SK-N-SH (cell line): ENCODE measurements around the gene SH3RF1. TPM values are rescaled to one million over a fixed set of nuclear protein-coding genes. Genes with fewer than 3 reads are reported as not detected.

Experiments
- CTCF ChIA-PET: fragments of 300-600, 350-600 bp; formaldehyde crosslinking; extraction: SDS; loops from one replicate; lab custom pipeline; 2021; lab: Yijun Ruan, JAX
- POLR2A ChIA-PET: fragments of 350-600 bp; sonication (Branson Sonifier 250); formaldehyde crosslinking; extraction: SDS; loops from one replicate; lab custom pipeline; 2020; ENCODE audit warnings: antibody characterized with exemption, inconsistent platforms; lab: Yijun Ruan, JAX
- DNase-seq: peaks from one replicate; pipeline ENCODE4 v3.0.0; 2012
- H2AFZ ChIP-seq: fragments of 200-600 bp; sonication (generic); 2 replicates; pipeline ENCODE4 v1.8.1; 2016; ENCODE audit warnings: antibody characterized with exemption, mild to moderate bottlenecking, low read depth
- H3F3A ChIP-seq: fragments of 200-600 bp; sonication (generic); replicated peaks from 2 replicates; pipeline ENCODE3; 2016; ENCODE audit warnings: antibody characterized with exemption, mild to moderate bottlenecking; ENCODE audit not compliant: insufficient read depth
- H3K27ac ChIP-seq, 2 experiments: fragments of 200-500 bp in 1 of 2; fragments of 200-600 bp in 1 of 2; sonication (Bioruptor generic) in 1 of 2; sonication (generic), shearing (Covaris generic) in 1 of 2; 2 replicates each; pipeline versions ENCODE4 v1.5.1 to v1.6.1; 2014 to 2016; ENCODE audit warnings: low read depth in 2 of 2, inconsistent platforms in 1 of 2, low read length in 1 of 2, mild to moderate bottlenecking in 1 of 2, mixed read lengths in 1 of 2
- H3K27me3 ChIP-seq: fragments of 200-600 bp; sonication (generic), shearing (Covaris generic); 2 replicates; pipeline ENCODE4 v1.6.1; 2016; ENCODE audit warnings: mixed run types; ENCODE audit not compliant: insufficient read depth
- H3K36me3 ChIP-seq, 2 experiments: fragments of 200-500 bp in 1 of 2; fragments of 200-600 bp in 1 of 2; sonication (Bioruptor generic) in 1 of 2; sonication (generic) in 1 of 2; replicated peaks in 1 of 2; 2 replicates each; pipeline versions ENCODE3 to v1.5.1; 2014 to 2016; ENCODE audit warnings: low read length in 1 of 2, mild to moderate bottlenecking in 1 of 2; ENCODE audit not compliant: insufficient read depth in 2 of 2, control insufficient read depth in 1 of 2
- H3K4me1 ChIP-seq, 2 experiments: fragments of 200-500 bp in 1 of 2; fragments of 200-600 bp in 1 of 2; sonication (Bioruptor generic) in 1 of 2; sonication (generic), shearing (Covaris generic) in 1 of 2; 2 replicates each; pipeline versions ENCODE4 v1.5.1 to v1.6.1; 2014 to 2016; ENCODE audit warnings: low read depth in 1 of 2, low read length in 1 of 2, mixed run types in 1 of 2; ENCODE audit not compliant: insufficient read depth in 2 of 2, control insufficient read depth in 1 of 2
- H3K4me2 ChIP-seq: fragments of 200-600 bp; sonication (generic), shearing (Covaris generic); 2 replicates; pipeline ENCODE4 v1.6.1; 2017; ENCODE audit warnings: mixed run types
- H3K4me3 ChIP-seq, 2 experiments: fragments of 200-500 bp in 1 of 2; fragments of 200-600 bp in 1 of 2; sonication (Bioruptor generic) in 1 of 2; sonication (generic), shearing (Covaris generic) in 1 of 2; 2 replicates each; pipeline versions ENCODE4 v1.5.1 to v1.8.1; 2014 to 2016; ENCODE audit warnings: low read depth in 2 of 2, inconsistent platforms in 1 of 2, low read length in 1 of 2, mild to moderate bottlenecking in 1 of 2, mixed read lengths in 1 of 2, moderate library complexity in 1 of 2
- H3K79me2 ChIP-seq: fragments of 200-600 bp; sonication (generic); 2 replicates; pipeline ENCODE4 v1.8.1; 2017; ENCODE audit warnings: mild to moderate bottlenecking; ENCODE audit not compliant: insufficient read depth
- H3K9ac ChIP-seq: fragments of 200-600 bp; sonication (generic); 2 replicates; pipeline ENCODE4 v1.6.1; 2017; ENCODE audit warnings: mixed run types
- H3K9me2 ChIP-seq: fragments of 200-600 bp; sonication (generic); 2 replicates; pipeline ENCODE4 v1.6.1; 2017; ENCODE audit warnings: mixed run types
- H3K9me3 ChIP-seq: fragments of 200-600 bp; sonication (generic); 2 replicates; pipeline ENCODE4 v1.6.1; 2017; ENCODE audit warnings: mixed run types, mild to moderate bottlenecking, moderate library complexity
- H4K20me1 ChIP-seq: fragments of 200-600 bp; sonication (generic); 2 replicates; pipeline ENCODE4 v1.6.1; 2017; ENCODE audit warnings: mild to moderate bottlenecking, mixed run types; ENCODE audit not compliant: insufficient read depth
- CHD2 ChIP-seq: fragments of 150-350 bp; IDR thresholded peaks from 2 replicates; pipeline ENCODE4 v1.6.1; 2018; ENCODE audit warnings: low read length; ENCODE audit not compliant: partially characterized antibody
- FOSL2 ChIP-seq: IDR thresholded peaks from 2 replicates; pipeline ENCODE4 v1.4.0; 2012; ENCODE audit warnings: low read depth, mild to moderate bottlenecking, moderate library complexity, borderline replicate concordance
- MXI1 ChIP-seq: IDR thresholded peaks from 2 replicates; pipeline ENCODE4 v1.6.1; 2012; ENCODE audit warnings: mild to moderate bottlenecking, low read depth, low read length, improper control_type of control experiment
- NFIC ChIP-seq: IDR thresholded peaks from 2 replicates; pipeline ENCODE4 v1.4.0; 2012; ENCODE audit warnings: borderline replicate concordance
- POLR2AphosphoS5 ChIP-seq: IDR thresholded peaks from 2 replicates; pipeline ENCODE4 v1.6.1; 2012; ENCODE audit warnings: low read depth, low read length
- RCOR1 ChIP-seq: fragments of 150-350 bp; IDR thresholded peaks from 2 replicates; pipeline ENCODE4 v1.6.1; 2017; ENCODE audit warnings: antibody characterized with exemption, low read length
- REST ChIP-seq: IDR thresholded peaks from 2 replicates; pipeline ENCODE4 v1.6.1; 2012; ENCODE audit warnings: mild to moderate bottlenecking, low read depth, low read length, moderate library complexity
- SMC3 ChIP-seq: IDR thresholded peaks from 2 replicates; pipeline ENCODE4 v1.6.1; 2012; ENCODE audit warnings: low read depth, low read length, improper control_type of control experiment
- YY1 ChIP-seq: IDR thresholded peaks from 2 replicates; pipeline ENCODE4 v1.4.0; 2012; ENCODE audit warnings: low read depth, mild to moderate bottlenecking
- WGBS: methylation state at CpG from one replicate; pipeline ENCODE4 v1.1.6; 2017; ENCODE audit warnings: low lambda C conversion rate; 5-methylcytosine and 5-hydroxymethylcytosine counted together
- polyA plus RNA-seq, 3 experiments: library from polyadenylated mRNA; depleted of rRNA; stranded (reverse); fragments of >200 nt; gene quantifications; 2 replicates each; pipeline ENCODE4 v1.2.3, GENCODE V29; 2012
- TF ChIP-seq, protein P1 (sequence below): fragments of 150-350 bp; IDR thresholded peaks from 2 replicates; pipeline ENCODE4 v1.6.1; 2017; ENCODE audit warnings: antibody characterized with exemption, low read length, low read depth, borderline replicate concordance
- TF ChIP-seq, protein P2 (sequence below): IDR thresholded peaks from 2 replicates; pipeline ENCODE4 v1.4.0; 2012; ENCODE audit warnings: low read depth, borderline replicate concordance
- TF ChIP-seq, protein P3 (sequence below): IDR thresholded peaks from 2 replicates; pipeline ENCODE4 v1.4.0; 2012; ENCODE audit warnings: low read depth

The SH3RF1 gene
- polyA plus RNA-seq, 1 of the 3 experiments (the other 2 are of a cell fraction): 22.0 TPM

DNA sequence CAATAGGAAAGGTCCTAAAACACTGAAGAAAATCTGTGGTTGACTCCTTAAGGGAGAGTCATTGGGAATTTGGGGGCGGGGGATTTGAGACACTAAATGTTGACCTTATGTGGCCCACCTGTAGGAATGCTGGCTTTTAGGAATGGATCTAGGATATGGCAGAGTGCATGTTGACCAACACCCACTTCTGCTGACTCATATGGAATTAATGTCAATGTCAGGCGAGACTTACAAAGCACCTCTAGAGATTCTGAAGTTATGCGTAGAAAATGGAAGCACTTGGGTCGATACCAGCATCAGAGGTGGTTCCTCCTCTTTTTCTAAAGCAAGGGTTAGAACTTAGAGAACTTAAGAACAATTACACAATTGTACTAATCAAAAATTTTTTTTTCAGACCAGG lies 160.1 kb downstream of the SH3RF1 start:
- Histone ChIP-seq H3K9me3 (no peaks in the 10 kb centered on the region), H3K27ac (no peak overlapping the region), H3K4me2 (no peak overlapping the region), H3F3A (peaks cover 10% of the 10 kb centered on the region), H3K9me2 (no peaks in the 10 kb centered on the region), H3K4me3 (no peak overlapping the region), H3K36me3 (peaks cover 35 to 87% of the 10 kb centered on the region in 2 experiments), H3K79me2 (peaks cover 87% of the 10 kb centered on the region), H4K20me1 (no peaks in the 10 kb centered on the region), H2AFZ (no peak overlapping the region), H3K27me3 (no peaks in the 10 kb centered on the region), H3K9ac (no peak overlapping the region), H3K4me1 (peaks cover 0 to 10% of the 10 kb centered on the region in 2 experiments; a peak in 1 of 4 replicates)
- DNase-seq: no peak
- CTCF ChIA-PET: no interaction called here
- POLR2A ChIA-PET: no interaction called here
- 96% methylated on average over 4 of the region's 4 CpGs for WGBS
- TF ChIP-seq SMC3: no peak
- no peak for TF ChIP-seq MXI1
- no peak for TF ChIP-seq RCOR1
- TF ChIP-seq YY1: no peak
- TF ChIP-seq, protein P1, sequence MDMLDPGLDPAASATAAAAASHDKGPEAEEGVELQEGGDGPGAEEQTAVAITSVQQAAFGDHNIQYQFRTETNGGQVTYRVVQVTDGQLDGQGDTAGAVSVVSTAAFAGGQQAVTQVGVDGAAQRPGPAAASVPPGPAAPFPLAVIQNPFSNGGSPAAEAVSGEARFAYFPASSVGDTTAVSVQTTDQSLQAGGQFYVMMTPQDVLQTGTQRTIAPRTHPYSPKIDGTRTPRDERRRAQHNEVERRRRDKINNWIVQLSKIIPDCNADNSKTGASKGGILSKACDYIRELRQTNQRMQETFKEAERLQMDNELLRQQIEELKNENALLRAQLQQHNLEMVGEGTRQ: no peak
- TF ChIP-seq, protein P2, sequence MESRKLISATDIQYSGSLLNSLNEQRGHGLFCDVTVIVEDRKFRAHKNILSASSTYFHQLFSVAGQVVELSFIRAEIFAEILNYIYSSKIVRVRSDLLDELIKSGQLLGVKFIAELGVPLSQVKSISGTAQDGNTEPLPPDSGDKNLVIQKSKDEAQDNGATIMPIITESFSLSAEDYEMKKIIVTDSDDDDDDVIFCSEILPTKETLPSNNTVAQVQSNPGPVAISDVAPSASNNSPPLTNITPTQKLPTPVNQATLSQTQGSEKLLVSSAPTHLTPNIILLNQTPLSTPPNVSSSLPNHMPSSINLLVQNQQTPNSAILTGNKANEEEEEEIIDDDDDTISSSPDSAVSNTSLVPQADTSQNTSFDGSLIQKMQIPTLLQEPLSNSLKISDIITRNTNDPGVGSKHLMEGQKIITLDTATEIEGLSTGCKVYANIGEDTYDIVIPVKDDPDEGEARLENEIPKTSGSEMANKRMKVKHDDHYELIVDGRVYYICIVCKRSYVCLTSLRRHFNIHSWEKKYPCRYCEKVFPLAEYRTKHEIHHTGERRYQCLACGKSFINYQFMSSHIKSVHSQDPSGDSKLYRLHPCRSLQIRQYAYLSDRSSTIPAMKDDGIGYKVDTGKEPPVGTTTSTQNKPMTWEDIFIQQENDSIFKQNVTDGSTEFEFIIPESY: no peak
- TF ChIP-seq, protein P3, sequence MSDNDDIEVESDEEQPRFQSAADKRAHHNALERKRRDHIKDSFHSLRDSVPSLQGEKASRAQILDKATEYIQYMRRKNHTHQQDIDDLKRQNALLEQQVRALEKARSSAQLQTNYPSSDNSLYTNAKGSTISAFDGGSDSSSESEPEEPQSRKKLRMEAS: no peak
- TF ChIP-seq POLR2AphosphoS5: no peak
- TF ChIP-seq NFIC: no peak
- no peak for TF ChIP-seq FOSL2
- no peak for TF ChIP-seq REST
- no peak for TF ChIP-seq CHD2
